EH (cell line): Measurements from ENCODE around the gene NDE1.

Experiments
- DNase-seq: peaks from one replicate; pipeline ENCODE4 v3.0.0-alpha.2; 2015; ENCODE audit warnings: low read depth

NDE1 gene

DNA sequence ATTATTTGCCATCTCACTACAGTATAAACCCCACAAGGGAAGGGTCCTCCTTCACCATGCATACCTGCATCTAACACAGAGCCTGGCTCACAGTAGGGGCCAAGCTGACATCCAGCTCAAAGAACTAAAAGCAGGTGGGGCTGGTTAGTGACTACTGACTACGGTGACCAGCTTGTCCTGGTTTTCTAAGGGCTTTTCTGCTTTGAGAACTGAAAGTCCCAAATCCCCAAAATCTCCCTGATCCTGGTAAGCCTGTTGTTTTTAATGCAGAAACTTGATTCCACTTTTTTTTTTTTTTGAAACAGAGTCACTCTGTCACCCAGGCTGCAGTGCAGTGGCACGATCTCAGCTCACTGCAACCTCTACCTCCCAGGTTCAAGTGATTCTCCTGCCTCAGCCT, 89.4 kb downstream of the NDE1 start:
- no peak for DNase-seq

GRCh38 chr16:15739950-15740349, 89.9 kb downstream of the NDE1 start:
- no peak for DNase-seq

GRCh38 chr16:15741207-15741871, 91.3 kb downstream of the NDE1 start:
- DNase-seq = no peak

- DNase-seq = no peak
Observed at GRCh38 chr16:15742716-15743115, 92.7 kb downstream of the NDE1 start.

- no peak for DNase-seq
Observed at GRCh38 chr16:15743657-15744056, 93.6 kb downstream of the NDE1 start.

DNA sequence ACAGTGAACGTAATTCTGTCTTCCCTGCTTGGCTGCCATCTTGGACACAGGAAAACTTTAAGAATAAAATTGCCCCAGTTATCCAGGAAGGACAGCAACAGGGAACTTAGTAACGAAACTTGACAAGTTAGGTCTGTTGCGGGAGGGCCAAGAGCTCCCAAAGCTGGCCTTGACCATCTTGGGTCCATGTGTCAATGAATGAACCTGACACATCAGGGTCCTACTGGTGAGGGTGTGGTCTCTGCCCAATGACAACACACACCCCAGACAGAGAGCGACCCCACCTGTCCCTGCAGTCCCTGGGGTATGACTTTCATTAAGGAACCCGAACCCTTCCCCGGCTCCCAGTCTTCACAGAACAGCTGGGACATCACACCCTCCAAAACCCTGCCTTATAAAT, 96.3 kb downstream of the NDE1 start:
- no peak for DNase-seq

GRCh38 chr16:15747937-15748336, 97.9 kb downstream of the NDE1 start:
- DNase-seq = no peak

- DNase-seq = no peak
Observed at GRCh38 chr16:15748654-15749053, 98.6 kb downstream of the NDE1 start.

DNA sequence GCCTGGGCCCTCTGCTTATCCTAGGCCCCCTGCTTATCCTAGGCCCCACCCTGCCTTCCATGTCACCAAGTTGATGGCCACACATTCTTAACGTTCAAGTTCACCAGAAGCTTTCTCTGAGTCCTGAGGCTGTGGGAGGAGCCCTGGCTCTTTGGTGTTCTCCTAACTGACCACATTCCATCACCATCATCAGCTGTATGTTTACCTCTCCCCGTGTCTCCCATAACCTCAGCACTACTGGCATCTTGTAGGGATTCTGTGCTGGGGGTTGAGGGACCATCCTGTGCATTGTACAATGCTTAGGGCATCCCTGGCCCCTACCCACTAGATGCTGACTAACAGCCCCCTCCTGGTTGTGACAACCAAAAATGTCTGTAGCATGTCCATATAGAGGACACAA, 99.3 kb downstream of the NDE1 start:
- peak; percentile 46 for DNase-seq

DNA sequence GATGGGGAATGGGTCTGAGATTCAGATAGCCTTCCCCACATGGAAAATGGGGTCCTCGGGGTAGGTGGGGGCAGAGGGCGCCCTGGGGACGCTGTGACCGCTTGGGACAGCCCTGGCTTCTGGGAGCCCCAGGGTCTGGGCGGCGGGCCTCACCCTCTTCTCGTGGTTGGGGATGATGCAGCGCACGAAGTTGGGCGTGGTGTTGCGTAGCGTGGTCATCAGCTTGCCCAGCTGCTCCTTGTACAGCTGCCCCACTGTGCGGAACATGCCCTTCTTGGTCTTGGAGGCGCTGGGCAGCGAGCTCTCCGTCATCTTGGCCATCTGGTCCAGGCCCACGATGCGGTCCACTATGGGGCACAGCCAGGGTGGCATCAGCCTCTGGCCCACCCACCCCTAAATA, 99.9 kb downstream of the NDE1 start:
- no peak for DNase-seq

GRCh38 chr16:15751940-15752339, 101.9 kb downstream of the NDE1 start:
- no peak for DNase-seq

- DNase-seq = peak; percentile 45
Observed at GRCh38 chr16:15752717-15753488, 102.9 kb downstream of the NDE1 start.

DNA sequence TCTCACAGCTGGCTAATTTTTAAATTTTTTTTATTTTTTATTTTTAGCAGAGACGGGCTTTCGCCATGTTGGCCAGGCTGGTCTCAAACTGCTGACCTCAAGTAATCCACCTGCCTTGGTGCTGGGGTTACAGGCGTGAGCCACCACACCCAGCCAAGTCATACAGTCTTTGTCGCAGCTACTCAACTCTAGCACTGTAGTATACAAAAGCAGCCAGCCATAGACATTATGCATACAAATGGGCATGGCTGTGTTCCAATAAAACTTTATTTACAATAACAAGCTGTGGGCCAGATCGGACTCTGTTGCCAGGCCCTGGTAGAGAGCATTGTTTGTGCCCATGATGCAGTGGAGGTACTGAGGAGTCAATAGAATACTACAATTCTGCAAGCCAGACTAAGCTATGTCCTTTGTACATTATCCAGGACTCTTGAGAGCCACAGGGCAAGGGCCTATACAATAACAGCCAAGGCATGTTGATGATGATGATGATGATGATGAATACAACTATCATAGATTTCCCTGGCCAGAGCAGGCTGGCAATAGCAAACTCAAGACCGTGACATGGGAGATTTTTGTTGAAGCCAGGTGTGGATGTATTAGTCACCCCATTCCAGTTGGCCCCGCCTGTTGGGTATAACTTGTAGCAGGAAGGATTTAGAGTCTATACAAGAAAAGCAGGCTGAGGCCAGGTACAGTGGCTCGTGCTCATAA, 104.9 kb downstream of the NDE1 start:
- no peak for DNase-seq

DNA sequence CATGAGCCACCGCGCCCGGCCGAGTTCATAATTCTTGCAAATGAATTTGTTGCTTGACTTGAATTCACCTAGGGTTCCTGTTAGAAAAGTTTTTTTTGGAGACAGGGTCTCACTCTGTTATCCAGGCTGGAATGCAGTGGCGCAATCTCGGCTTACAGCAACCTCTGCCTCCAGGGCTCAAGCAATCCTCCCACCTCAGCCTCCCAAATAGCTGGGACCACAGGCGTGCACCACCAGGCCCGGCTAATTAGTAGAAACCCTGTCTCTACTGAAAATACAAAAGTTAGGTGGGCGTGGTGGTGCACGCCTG, 107.0 kb downstream of the NDE1 start:
- no peak for DNase-seq

DNA sequence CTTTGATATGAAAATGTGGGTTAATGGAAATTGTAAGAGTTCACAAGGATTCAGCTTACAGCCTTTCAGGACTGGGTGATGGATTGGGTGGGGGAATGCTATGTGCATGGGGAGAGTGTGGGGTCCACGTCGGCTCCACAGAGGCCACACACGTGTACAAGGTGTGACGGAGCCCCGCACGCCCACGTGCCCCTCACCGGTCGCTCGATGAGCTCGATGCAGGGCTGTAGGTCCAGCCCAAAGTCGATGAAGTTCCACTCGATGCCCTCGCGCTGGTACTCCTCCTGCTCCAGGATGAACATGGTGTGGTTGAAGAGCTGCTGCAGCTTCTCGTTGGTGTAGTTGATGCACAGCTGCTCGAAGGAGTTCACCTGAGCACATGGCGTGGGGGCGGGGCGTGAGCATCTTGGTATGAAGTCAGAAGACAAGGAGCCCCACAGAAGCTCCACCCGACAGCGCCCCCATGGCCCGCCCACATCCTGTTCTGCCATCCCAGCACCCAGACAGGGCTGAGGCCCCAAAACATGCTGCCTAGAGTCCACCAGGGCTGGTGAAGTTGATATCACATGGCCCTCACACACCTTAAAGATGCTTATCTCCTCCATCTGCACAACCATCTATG, 107.7 kb downstream of the NDE1 start:
- DNase-seq = no peak

DNA sequence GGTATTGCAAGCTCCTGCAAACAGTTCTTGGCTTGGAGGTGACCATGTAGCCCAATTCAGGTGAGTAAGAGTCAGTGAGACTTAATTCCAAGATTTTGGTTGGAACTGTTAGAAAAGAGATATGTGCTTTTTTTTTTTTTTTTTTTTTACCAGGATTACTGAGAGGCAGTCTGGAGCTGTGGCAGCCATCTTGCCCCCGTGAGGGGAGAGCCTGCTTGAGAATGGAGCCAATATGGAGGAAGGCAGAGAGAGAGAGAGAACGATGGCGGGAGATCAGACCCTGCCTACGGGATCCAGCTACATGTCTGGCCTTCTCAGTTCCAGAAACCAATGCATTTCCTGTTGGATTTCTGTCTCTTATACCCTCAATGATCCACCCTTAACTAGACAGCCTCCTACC, 109.0 kb downstream of the NDE1 start:
- no peak for DNase-seq

GRCh38 chr16:15760129-15760528, 110.1 kb downstream of the NDE1 start:
- no peak for DNase-seq

GRCh38 chr16:15764112-15764511, 114.1 kb downstream of the NDE1 start:
- DNase-seq = no peak

DNA sequence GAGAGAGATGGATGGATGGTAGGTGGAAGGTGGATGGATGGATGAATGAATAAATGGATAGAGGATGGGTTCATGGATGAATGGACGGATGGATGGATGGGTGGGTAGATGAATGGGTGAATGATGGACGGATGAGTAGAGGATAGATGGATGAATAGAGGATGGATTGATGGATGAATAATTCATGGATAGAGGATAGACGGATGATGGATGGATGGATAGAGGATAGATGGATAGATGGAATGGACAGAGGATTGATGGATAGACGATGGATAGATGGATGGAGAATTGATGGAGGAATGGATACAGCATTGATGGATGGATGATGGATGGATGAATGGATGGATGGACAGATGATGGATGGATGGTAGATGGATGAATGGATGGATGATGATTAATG, 115.1 kb downstream of the NDE1 start:
- no peak for DNase-seq

- peak; percentile 64 for DNase-seq
Observed at GRCh38 chr16:15765880-15766279, 115.8 kb downstream of the NDE1 start.

- DNase-seq = no peak
Observed at GRCh38 chr16:15766918-15767317, 116.9 kb downstream of the NDE1 start.

- no peak for DNase-seq
Observed at GRCh38 chr16:15768201-15768600, 118.2 kb downstream of the NDE1 start.

DNA sequence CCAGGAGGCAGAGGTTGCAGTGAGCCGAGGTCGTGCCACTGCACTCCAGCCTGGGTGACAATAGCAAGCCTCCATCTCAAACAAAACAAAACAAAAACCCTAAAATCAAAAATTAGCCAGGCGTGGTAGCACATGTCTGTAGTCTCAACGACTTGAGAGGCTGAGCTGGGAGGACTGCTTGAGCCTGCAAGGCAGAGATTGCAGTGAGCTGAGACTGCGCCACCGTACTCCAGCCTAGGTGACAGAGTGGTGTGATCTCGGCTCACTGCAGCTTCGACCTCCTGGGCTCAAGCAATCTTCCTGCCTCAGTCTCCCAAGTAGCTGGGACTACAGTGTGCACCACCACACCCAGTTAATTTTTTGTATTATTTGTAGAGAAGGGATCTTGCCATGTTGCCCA, 119.2 kb downstream of the NDE1 start:
- DNase-seq = no peak
